CD4-positive, CD25-positive, alpha-beta regulatory T cell (primary cell): Measurements from ENCODE around the gene ENPP3. TPM values are rescaled to one million over a fixed set of nuclear protein-coding genes. Genes with fewer than 3 reads are reported as not detected.

Experiments used
- ATAC-seq, 2 donors: fragments of 150-1000 bp; cut with Tn5 transposase; one replicate each; pipeline ENCODE4 v1.10.0; 2021; ENCODE audit warnings: low read depth in 2 of 2, moderate number of reproducible peaks in 2 of 2, moderate library complexity in 1 of 2
- DNase-seq, 3 donors: peaks; one replicate each; pipeline versions ENCODE4 v3.0.0 to v3.0.0-alpha.2; 2012 to 2022; ENCODE audit warnings: mixed read lengths in 1 of 3
- H3K27ac ChIP-seq: one replicate; pipeline ENCODE4 v1.7.0; 2013; ENCODE audit warnings: mild to moderate bottlenecking, low read length; ENCODE audit not compliant: insufficient read depth, poor library complexity, severe bottlenecking
- H3K27me3 ChIP-seq: one replicate; pipeline ENCODE4 v1.7.0; 2013; ENCODE audit warnings: low read length; ENCODE audit not compliant: control insufficient read depth, insufficient read depth
- H3K36me3 ChIP-seq: one replicate; pipeline ENCODE4 v1.7.0; 2013; ENCODE audit warnings: mild to moderate bottlenecking, low read length, moderate library complexity; ENCODE audit not compliant: control insufficient read depth, insufficient read depth
- H3K4me1 ChIP-seq: 2 replicates; pipeline ENCODE4 v1.7.0; 2013; ENCODE audit warnings: mild to moderate bottlenecking, low read length; ENCODE audit not compliant: insufficient read depth, control insufficient read depth, poor library complexity, severe bottlenecking
- H3K4me3 ChIP-seq: one replicate; pipeline ENCODE4 v1.7.0; 2013; ENCODE audit warnings: low read depth, mild to moderate bottlenecking, low read length, moderate library complexity
- H3K9me3 ChIP-seq, 2 experiments: 1 replicate in 1 of 2; 2 replicates in 1 of 2; pipeline ENCODE4 v1.7.0; 2013; ENCODE audit warnings: low read length in 2 of 2, mild to moderate bottlenecking in 1 of 2, moderate library complexity in 1 of 2; ENCODE audit not compliant: control insufficient read depth in 2 of 2
- H3K27ac Mint-ChIP-seq, 3 donors: one replicate each; pipeline ENCODE4 v1.8.0; 2020 to 2022; ENCODE audit warnings: mild to moderate bottlenecking in 3 of 3, mixed read lengths in 3 of 3, moderate library complexity in 2 of 3
- H3K27me3 Mint-ChIP-seq: one replicate; pipeline ENCODE4 v1.8.0; 2022; ENCODE audit warnings: mild to moderate bottlenecking, mixed read lengths
- H3K36me3 Mint-ChIP-seq: one replicate; pipeline ENCODE4 v1.8.0; 2020; ENCODE audit warnings: mixed read lengths
- H3K4me1 Mint-ChIP-seq, 4 donors: one replicate each; pipeline ENCODE4 v1.8.0; 2020 to 2022; ENCODE audit warnings: mixed read lengths in 4 of 4, mild to moderate bottlenecking in 1 of 4
- H3K4me3 Mint-ChIP-seq, 4 donors: one replicate each; pipeline ENCODE4 v1.8.0; 2020 to 2022; ENCODE audit warnings: mild to moderate bottlenecking in 4 of 4, mixed read lengths in 4 of 4, moderate library complexity in 3 of 4
- H3K9me3 Mint-ChIP-seq, 7 donors: one replicate each; pipeline ENCODE4 v1.8.0; 2020 to 2022; ENCODE audit warnings: mixed read lengths in 7 of 7, mild to moderate bottlenecking in 3 of 7, moderate library complexity in 2 of 7
- polyA plus RNA-seq, 4 donors: library from polyadenylated mRNA; unstranded; fragments of 300-500 nt; fragmentation: Illumina TruSeq; gene quantifications; one replicate each; pipeline ENCODE4 v1.2.3, GENCODE V29; 2021
- total RNA-seq: library from RNA; stranded (reverse); gene quantifications from one replicate; pipeline ENCODE4 v1.2.3, GENCODE V29; 2022

The ENPP3 gene
- total and polyA plus RNA-seq, 5 donors from 2014 or later: 0.09 to 0.60 (median 0.32) TPM; not detected in 2

DNA sequence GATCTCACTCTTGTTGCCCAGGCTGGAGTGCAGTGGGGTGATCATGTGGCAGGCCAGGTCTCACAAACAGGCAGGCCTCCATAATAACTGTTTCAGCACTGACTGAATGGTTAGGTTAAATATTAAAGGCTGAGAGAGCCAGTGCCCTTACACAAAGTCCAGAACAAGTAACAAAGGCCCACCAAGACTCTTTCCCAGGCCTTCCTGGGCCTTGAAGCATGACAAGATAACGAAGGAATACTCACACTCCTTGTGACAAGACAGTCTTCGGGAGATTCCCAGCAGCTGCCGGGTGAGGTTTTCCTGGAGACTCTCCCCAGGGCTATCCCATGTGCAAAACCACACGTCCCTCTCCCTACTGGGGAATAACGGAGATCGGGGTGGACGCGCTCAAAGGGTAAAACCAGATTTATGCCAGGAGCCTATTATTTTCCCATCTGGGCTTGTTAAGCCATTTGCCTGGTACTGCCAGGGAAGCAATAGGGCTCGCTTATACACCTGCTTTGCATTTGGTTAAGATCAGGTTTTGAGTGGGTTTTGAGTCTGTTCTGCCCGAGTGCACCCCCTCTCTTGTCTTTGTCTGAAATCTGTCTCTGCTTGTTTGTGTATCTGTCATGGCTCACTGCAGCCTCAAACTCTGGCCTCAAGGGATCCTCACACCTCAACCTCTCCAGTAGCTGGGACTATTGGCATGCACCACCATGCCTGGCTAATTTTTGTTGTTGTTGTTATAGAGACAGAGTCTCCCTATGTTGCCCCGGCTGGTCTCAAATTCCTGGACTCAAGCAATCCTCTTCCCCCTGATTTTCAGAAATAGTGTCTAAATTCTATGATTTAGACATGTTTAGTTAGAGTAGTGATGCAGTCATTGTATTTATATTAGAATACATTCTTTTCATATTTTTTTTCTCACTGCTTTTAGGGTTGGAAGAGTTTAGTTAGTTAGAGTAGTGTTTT lies 1.4 kb upstream of the ENPP3 start:
- no peak overlapping the region for H3K4me3 ChIP-seq
- ATAC-seq (no peak), DNase-seq (no peak)
- peaks cover 0 to 2% (median 0%) of the 10 kb centered on the region in 7 donors for H3K9me3 Mint-ChIP-seq
- H3K36me3 ChIP-seq: no peaks in the 10 kb centered on the region
- peaks cover 0 to 5% (median 0%) of the 10 kb centered on the region in 4 donors for H3K4me1 Mint-ChIP-seq
- no peaks in the 10 kb centered on the region for H3K36me3 Mint-ChIP-seq
- no peak overlapping the region for H3K27ac Mint-ChIP-seq
- no peaks in the 10 kb centered on the region for H3K4me1 ChIP-seq
- H3K4me3 Mint-ChIP-seq: peak overlapping the region in 1 of 4 donors; percentile 37
- H3K27me3 Mint-ChIP-seq: peaks cover 13% of the 10 kb centered on the region
- H3K9me3 ChIP-seq: no peaks in the 10 kb centered on the region
- H3K27me3 ChIP-seq: no peaks in the 10 kb centered on the region
- no peak overlapping the region for H3K27ac ChIP-seq

DNA sequence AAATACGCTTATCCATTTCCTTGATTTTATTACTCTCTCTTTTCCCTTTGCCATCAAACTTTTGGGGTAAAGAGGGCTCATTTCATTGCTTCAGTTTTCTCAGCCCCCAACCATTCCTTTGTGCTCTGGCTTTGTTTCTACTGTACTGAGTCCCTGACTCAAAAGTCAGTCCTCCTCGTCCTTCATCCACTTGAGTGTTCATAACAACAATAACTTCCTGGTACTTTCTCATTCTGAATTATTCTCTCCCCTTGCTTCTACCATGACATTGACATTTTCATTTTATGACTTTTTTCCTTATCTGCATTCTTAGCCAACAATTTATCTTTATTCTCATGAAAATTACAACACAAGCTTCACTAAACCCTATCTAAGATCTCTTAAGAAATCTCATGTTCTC lies 911 bp downstream of the ENPP3 start:
- Histone ChIP-seq H3K27me3 (no peaks in the 10 kb centered on the region), H3K36me3 (no peaks in the 10 kb centered on the region), H3K4me1 (no peaks in the 10 kb centered on the region), H3K4me3 (no peak overlapping the region), H3K27ac (no peak overlapping the region), H3K9me3 (no peaks in the 10 kb centered on the region)
- Mint-ChIP-seq H3K27me3 (peaks cover 13% of the 10 kb centered on the region), H3K36me3 (no peaks in the 10 kb centered on the region), H3K27ac (no peak overlapping the region), H3K9me3 (no peaks in the 10 kb centered on the region), H3K4me1 (no peaks in the 10 kb centered on the region), H3K4me3 (no peak overlapping the region)
- DNase-seq (no peak), ATAC-seq (no peak)

DNA sequence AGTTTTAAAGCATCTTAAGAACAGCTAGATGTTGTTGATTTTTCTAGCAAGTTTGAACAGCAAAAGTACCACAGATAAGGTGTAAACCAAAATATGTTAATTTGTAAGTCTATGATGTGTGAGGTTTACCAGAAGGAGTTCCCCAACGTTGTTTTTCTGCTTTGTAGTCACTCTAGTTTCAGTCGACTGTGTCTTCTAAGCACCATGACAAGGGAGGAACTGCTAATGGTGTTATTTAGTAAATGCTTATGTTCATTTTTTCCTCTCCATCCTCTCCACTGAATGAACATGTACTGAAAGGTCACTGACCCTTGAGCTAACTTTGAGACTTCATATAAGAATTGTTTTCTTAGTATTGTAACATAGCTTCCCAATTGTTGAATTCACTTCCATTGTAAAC lies 3.0 kb downstream of the ENPP3 start:
- Histone ChIP-seq H3K9me3 (no peaks in the 10 kb centered on the region), H3K4me1 (no peaks in the 10 kb centered on the region), H3K36me3 (no peaks in the 10 kb centered on the region), H3K27me3 (peaks cover 2% of the 10 kb centered on the region), H3K27ac (no peak overlapping the region), H3K4me3 (no peak overlapping the region)
- peak in 2 of 3 donors; percentile 13 to 55 for DNase-seq
- Mint-ChIP-seq H3K36me3 (no peaks in the 10 kb centered on the region), H3K9me3 (no peaks in the 10 kb centered on the region), H3K27ac (no peak overlapping the region), H3K27me3 (peaks cover 13% of the 10 kb centered on the region), H3K4me1 (no peaks in the 10 kb centered on the region), H3K4me3 (no peak overlapping the region)
- peak in 1 of 2 donors; percentile 34 for ATAC-seq

DNA sequence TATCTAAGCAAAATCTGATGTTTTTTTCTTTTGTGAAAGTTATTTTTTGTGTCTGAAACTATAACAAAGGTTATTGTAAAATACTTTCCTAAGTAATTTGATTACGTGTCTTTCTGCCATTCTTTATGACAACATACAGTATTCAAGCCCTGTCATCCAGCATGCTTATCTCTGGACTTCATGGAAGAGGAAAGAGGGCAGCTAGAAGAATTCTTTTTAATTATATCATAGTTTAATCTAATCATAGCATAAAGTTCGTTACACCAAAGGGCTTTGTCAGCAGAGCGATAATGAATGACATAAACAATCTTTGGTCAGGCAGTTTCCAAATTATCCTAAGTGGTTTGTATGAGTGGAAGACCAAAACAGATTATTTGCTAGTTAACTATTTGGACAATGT lies 3.5 kb downstream of the ENPP3 start:
- no peaks in the 10 kb centered on the region for H3K36me3 Mint-ChIP-seq
- Histone ChIP-seq H3K4me1 (no peaks in the 10 kb centered on the region), H3K9me3 (no peaks in the 10 kb centered on the region), H3K27ac (no peak overlapping the region), H3K27me3 (peaks cover 2% of the 10 kb centered on the region), H3K36me3 (no peaks in the 10 kb centered on the region), H3K4me3 (no peak overlapping the region)
- DNase-seq: no peak
- H3K4me1 Mint-ChIP-seq: no peaks in the 10 kb centered on the region
- H3K4me3 Mint-ChIP-seq: no peak overlapping the region
- no peak overlapping the region for H3K27ac Mint-ChIP-seq
- no peaks in the 10 kb centered on the region for H3K9me3 Mint-ChIP-seq
- ATAC-seq: no peak
- peaks cover 13% of the 10 kb centered on the region for H3K27me3 Mint-ChIP-seq

GRCh38 chr6:131641554-131641953 lies 4.5 kb downstream of the ENPP3 start:
- no peak overlapping the region for H3K27ac Mint-ChIP-seq
- H3K9me3 Mint-ChIP-seq: no peaks in the 10 kb centered on the region
- H3K4me1 Mint-ChIP-seq: no peaks in the 10 kb centered on the region
- H3K4me3 ChIP-seq: no peak overlapping the region
- no peak for ATAC-seq
- H3K27ac ChIP-seq: no peak overlapping the region
- no peak for DNase-seq
- no peak overlapping the region for H3K4me3 Mint-ChIP-seq
- peaks cover 2% of the 10 kb centered on the region for H3K27me3 ChIP-seq
- peaks cover 4% of the 10 kb centered on the region for H3K27me3 Mint-ChIP-seq
- no peaks in the 10 kb centered on the region for H3K9me3 ChIP-seq
- H3K4me1 ChIP-seq: no peaks in the 10 kb centered on the region
- H3K36me3 ChIP-seq: no peaks in the 10 kb centered on the region
- H3K36me3 Mint-ChIP-seq: no peaks in the 10 kb centered on the region

- no peak overlapping the region for H3K4me3 Mint-ChIP-seq
These were observed 5.5 kb downstream of the ENPP3 start for GRCh38 chr6:131642565-131642964.

GRCh38 chr6:131642987-131643611 lies 6.0 kb downstream of the ENPP3 start:
- H3K27ac ChIP-seq: no peak overlapping the region
- H3K36me3 ChIP-seq: no peaks in the 10 kb centered on the region
- H3K27me3 Mint-ChIP-seq: no peaks in the 10 kb centered on the region
- H3K9me3 ChIP-seq: no peaks in the 10 kb centered on the region
- H3K4me1 Mint-ChIP-seq: no peaks in the 10 kb centered on the region
- peaks cover 2% of the 10 kb centered on the region for H3K27me3 ChIP-seq
- DNase-seq (no peak), ATAC-seq (no peak)
- no peaks in the 10 kb centered on the region for H3K4me1 ChIP-seq
- H3K4me3 Mint-ChIP-seq: no peak overlapping the region
- no peaks in the 10 kb centered on the region for H3K9me3 Mint-ChIP-seq
- no peak overlapping the region for H3K27ac Mint-ChIP-seq
- no peak overlapping the region for H3K4me3 ChIP-seq
- H3K36me3 Mint-ChIP-seq: no peaks in the 10 kb centered on the region

More at GRCh38 chr6:131642565-131642964, 5.5 kb downstream of the ENPP3 start:
- H3K36me3 ChIP-seq: no peaks in the 10 kb centered on the region
- no peak for DNase-seq
- H3K27me3 ChIP-seq: peaks cover 2% of the 10 kb centered on the region
- H3K9me3 ChIP-seq: no peaks in the 10 kb centered on the region
- ATAC-seq: no peak
- Mint-ChIP-seq H3K27ac (no peak overlapping the region), H3K9me3 (no peaks in the 10 kb centered on the region), H3K27me3 (no peaks in the 10 kb centered on the region), H3K4me1 (no peaks in the 10 kb centered on the region), H3K36me3 (no peaks in the 10 kb centered on the region)
- H3K4me3 ChIP-seq: no peak overlapping the region
- no peak overlapping the region for H3K27ac ChIP-seq
- no peaks in the 10 kb centered on the region for H3K4me1 ChIP-seq
